Measurements from ENCODE around the gene HOXC4. TPM values are rescaled to one million over a fixed set of nuclear protein-coding genes. Genes with fewer than 3 reads are reported as not detected.

Gene HOXC4
- total RNA-seq, 1 donor from 2014 or later: not detected

GRCh38 chr12:54060174-54060974, 6.7 kb downstream of the HOXC4 start:
- no peak for DNase-seq (ENCODE audit: extremely low spot score, unreplicated experiment)
- Mint-ChIP-seq H3K9me3 (ENCODE audit: unreplicated experiment) (no peaks in the 10 kb centered on the region), H3K4me1 (ENCODE audit: unreplicated experiment) (no peaks in the 10 kb centered on the region), H3K27me3 (ENCODE audit: unreplicated experiment) (peaks cover 70% of the 10 kb centered on the region), H3K4me3 (ENCODE audit: unreplicated experiment) (no peak overlapping the region), H3K36me3 (ENCODE audit: unreplicated experiment) (no peaks in the 10 kb centered on the region), H3K27ac (ENCODE audit: unreplicated experiment) (no peak overlapping the region)
- TF ChIP-seq CTCF (IDR thresholded peaks at IDR 0.05): no peak

- Mint-ChIP-seq H3K4me3 (ENCODE audit: unreplicated experiment) (no peak overlapping the region), H3K36me3 (ENCODE audit: unreplicated experiment) (no peaks in the 10 kb centered on the region), H3K4me1 (ENCODE audit: unreplicated experiment) (no peaks in the 10 kb centered on the region), H3K27ac (ENCODE audit: unreplicated experiment) (no peak overlapping the region), H3K27me3 (ENCODE audit: unreplicated experiment) (peaks cover 67% of the 10 kb centered on the region), H3K9me3 (ENCODE audit: unreplicated experiment) (no peaks in the 10 kb centered on the region)
- no peak for DNase-seq (ENCODE audit: extremely low spot score, unreplicated experiment)
- no peak for TF ChIP-seq CTCF (IDR thresholded peaks at IDR 0.05)
Observed at GRCh38 chr12:54060975-54061778, 7.5 kb downstream of the HOXC4 start.

DNA sequence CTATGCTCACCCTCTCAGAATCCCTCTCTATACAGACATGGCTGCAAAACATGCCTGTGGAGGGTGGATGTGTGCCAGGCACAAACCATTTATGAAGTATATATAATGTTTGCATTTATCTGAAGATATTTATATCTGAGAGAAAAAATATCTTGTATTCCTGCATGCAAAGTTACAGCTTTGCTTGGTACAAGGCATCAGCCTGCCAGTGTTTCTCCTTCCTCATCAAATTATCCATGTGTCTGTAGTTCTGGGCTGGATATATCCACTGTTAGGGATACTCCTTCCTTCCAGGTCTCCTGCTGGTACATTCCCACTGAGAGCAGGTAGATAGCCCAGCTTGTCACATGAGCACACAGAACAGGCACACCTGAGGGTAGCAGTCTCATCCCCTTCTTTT, 12.0 kb downstream of the HOXC4 start:
- TF ChIP-seq CTCF (IDR thresholded peaks at IDR 0.05): no peak
- no peak for DNase-seq (ENCODE audit: extremely low spot score, unreplicated experiment)
- Mint-ChIP-seq H3K27me3 (ENCODE audit: unreplicated experiment) (peaks cover 52% of the 10 kb centered on the region), H3K36me3 (ENCODE audit: unreplicated experiment) (no peaks in the 10 kb centered on the region), H3K4me1 (ENCODE audit: unreplicated experiment) (no peaks in the 10 kb centered on the region), H3K4me3 (ENCODE audit: unreplicated experiment) (no peak overlapping the region), H3K27ac (ENCODE audit: unreplicated experiment) (no peak overlapping the region), H3K9me3 (ENCODE audit: unreplicated experiment) (no peaks in the 10 kb centered on the region)

DNA sequence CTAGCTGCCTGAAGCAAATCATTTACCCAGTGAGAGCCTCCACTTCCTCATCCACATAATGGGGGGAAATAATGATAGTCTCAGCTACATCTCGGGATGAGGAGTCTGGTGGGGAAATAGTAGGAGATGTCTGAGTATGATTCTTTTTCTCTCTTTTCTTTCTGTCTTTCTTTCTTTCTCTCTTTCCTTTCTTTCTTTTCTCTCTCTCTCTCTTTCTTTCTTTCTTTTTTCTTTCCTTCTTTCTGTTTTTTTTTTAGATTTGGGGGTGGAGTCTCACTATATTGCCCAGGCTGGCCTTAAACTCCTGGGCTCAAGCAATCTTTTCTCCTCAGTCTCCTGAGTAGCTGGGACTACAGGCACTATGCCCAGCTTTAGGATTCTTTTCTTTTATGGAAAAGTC, 12.8 kb downstream of the HOXC4 start:
- no peaks in the 10 kb centered on the region for H3K4me1 Mint-ChIP-seq (ENCODE audit: unreplicated experiment)
- no peak for DNase-seq (ENCODE audit: extremely low spot score, unreplicated experiment)
- peaks cover 56% of the 10 kb centered on the region for H3K27me3 Mint-ChIP-seq (ENCODE audit: unreplicated experiment)
- no peaks in the 10 kb centered on the region for H3K36me3 Mint-ChIP-seq (ENCODE audit: unreplicated experiment)
- no peaks in the 10 kb centered on the region for H3K9me3 Mint-ChIP-seq (ENCODE audit: unreplicated experiment)
- TF ChIP-seq CTCF (IDR thresholded peaks at IDR 0.05): no peak
- no peak overlapping the region for H3K27ac Mint-ChIP-seq (ENCODE audit: unreplicated experiment)
- H3K4me3 Mint-ChIP-seq (ENCODE audit: unreplicated experiment): no peak overlapping the region

DNA sequence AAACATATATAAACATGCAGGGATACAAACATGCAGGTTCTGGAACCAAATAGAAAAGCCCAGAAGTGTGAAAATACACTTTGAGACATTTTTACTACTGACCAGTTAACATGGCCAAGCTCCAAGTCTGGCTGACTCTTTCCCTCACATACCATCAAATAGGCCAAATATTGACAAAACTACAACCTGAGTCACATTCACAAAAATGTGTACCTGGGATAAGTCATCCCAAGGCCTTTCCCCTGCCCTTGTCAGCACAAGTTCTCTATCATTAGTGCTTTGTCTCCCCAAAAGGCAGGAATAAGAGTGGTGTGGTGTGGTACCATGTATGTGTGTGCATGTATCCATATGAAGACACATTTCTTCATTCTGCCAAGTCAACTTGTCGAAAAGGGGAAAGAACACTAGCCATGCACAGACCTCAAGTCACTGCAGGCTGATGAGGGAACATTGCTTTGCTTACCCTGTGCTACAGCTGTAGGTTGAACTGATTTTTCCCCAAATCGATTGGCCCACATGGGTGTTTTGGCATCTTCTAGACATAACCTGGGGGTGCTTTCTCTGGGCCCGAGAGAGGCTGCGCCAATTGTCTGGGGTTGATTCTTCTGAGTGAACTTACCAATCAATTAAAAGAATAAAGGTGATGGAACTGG, 14.9 kb downstream of the HOXC4 start:
- no peaks in the 10 kb centered on the region for H3K36me3 Mint-ChIP-seq (ENCODE audit: unreplicated experiment)
- H3K27ac Mint-ChIP-seq (ENCODE audit: unreplicated experiment): no peak overlapping the region
- H3K9me3 Mint-ChIP-seq (ENCODE audit: unreplicated experiment): no peaks in the 10 kb centered on the region
- DNase-seq (ENCODE audit: extremely low spot score, unreplicated experiment): no peak
- no peak for TF ChIP-seq CTCF (IDR thresholded peaks at IDR 0.05)
- no peak overlapping the region for H3K4me3 Mint-ChIP-seq (ENCODE audit: unreplicated experiment)
- no peaks in the 10 kb centered on the region for H3K4me1 Mint-ChIP-seq (ENCODE audit: unreplicated experiment)
- H3K27me3 Mint-ChIP-seq (ENCODE audit: unreplicated experiment): peaks cover 42% of the 10 kb centered on the region
